Measurements from ENCODE around the gene SLC4A11.

Gene SLC4A11

DNA sequence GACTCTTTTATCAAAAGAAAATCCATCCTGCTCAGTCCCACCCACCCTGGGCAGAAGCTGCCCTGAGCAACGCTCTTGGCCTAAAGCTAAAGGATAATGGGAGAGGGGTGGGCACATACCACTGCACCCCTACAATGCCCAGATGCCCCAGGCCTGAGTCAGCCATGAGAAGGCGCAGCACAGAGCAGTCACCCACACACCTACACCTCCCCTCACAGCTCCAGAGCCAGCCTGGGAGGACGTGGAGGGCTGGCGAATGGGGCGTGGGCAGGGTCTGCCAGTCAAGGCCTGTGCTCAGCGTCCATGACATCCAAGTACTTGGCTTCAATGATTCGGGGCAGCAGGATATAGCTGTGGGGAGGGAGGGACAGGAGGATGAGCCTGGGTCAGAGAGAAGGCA, 11.5 kb downstream of the SLC4A11 start:
- Histone ChIP-seq H3K9ac (no peak overlapping the region), H3K36me3 (peaks cover 0 to 30% (median 13%) of the 10 kb centered on the region in 11 experiments; a peak in 15 of 22 replicates), H3K4me2 (0 out of 22 replicates have a peak overlapping the region, but pooled peaks of 1 of the 11 experiments have one; percentile 10), H3K4me3 (no peak overlapping the region), H3K27ac (no peak overlapping the region), H3K4me1 (peaks cover 15 to 38% (median 25%) of the 10 kb centered on the region in 10 experiments), H3K9me3 (replicated peaks in 1 of 11) (no peaks in the 10 kb centered on the region), H4K20me1 (peaks cover 0 to 42% (median 18%) of the 10 kb centered on the region in 11 experiments; a peak in 16 of 22 replicates), H3K27me3 (no peaks in the 10 kb centered on the region)
- no peak for TF ChIP-seq Cebpa-rat (IDR thresholded peaks at IDR 0.05)

DNA sequence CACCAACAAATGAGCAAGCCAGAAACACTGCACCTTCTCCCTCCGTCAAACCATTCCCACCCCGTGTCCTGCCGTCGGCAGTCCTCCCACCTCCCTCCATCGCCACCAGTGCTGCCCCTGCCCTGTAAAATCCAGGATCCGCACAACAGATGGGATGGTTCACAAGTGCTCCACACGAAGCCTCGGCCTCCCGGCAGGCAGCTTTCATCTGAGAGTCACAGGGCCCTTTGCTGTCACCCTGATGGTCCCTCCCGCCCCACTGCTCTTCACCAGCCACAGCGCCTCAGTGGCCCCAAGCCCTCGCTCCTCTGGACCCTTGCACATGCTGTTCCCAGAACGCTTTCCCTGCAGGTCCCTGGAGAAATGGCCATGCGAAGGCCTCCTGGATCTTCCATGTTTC, 12.1 kb downstream of the SLC4A11 start:
- H3K27ac ChIP-seq: no peak overlapping the region

DNA sequence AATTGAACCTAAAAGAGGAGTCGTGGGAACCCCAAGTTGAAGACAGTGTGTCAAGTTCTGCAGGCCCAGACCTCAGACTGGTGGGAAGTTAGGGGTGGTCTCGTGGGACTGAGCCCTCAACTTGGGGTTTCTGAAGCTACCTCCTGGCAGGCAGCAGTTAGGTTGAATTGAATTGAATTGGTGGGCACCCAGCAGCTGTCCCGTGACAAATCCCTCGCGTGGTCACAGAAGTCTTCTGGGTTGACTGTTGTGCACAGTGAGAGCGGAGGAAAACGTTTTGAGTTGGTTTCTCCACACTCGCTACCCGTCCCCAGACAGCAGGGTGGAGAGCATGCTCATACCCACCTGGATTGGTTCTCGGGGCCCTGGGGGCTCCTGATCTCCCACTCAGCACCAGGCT, 12.9 kb downstream of the SLC4A11 start:
- H3K36me3 ChIP-seq: peaks cover 10 to 44% (median 27%) of the 10 kb centered on the region in 11 experiments
- no peak for TF ChIP-seq Cebpa-rat (IDR thresholded peaks at IDR 0.05)
- no peak overlapping the region for H3K4me3 ChIP-seq
- peaks cover 0 to 53% (median 30%) of the 10 kb centered on the region in 11 experiments; a peak in 17 of 22 replicates for H4K20me1 ChIP-seq
- no peaks in the 10 kb centered on the region for H3K9me3 ChIP-seq (replicated peaks in 1 of 11)
- peak overlapping the region in 2 of 11 experiments; percentile 11 to 19; a peak in 2 of 22 replicates for H3K4me2 ChIP-seq
- H3K27me3 ChIP-seq: no peaks in the 10 kb centered on the region
- H3K4me1 ChIP-seq: peaks cover 25 to 51% (median 35%) of the 10 kb centered on the region in 10 experiments
- no peak overlapping the region for H3K27ac ChIP-seq
- no peak overlapping the region for H3K9ac ChIP-seq

More for the DNA sequence above, 12.1 kb downstream of the SLC4A11 start:
- TF ChIP-seq Cebpa-rat (IDR thresholded peaks at IDR 0.05): no peak
- H3K4me2 ChIP-seq: peak overlapping the region in 1 of 11 experiments; percentile 10; a peak in 1 of 22 replicates
- no peak overlapping the region for H3K4me3 ChIP-seq
- no peaks in the 10 kb centered on the region for H3K27me3 ChIP-seq
- H3K36me3 ChIP-seq: peaks cover 2 to 37% (median 20%) of the 10 kb centered on the region in 11 experiments; a peak in 21 of 22 replicates
- peaks cover 22 to 44% (median 31%) of the 10 kb centered on the region in 10 experiments for H3K4me1 ChIP-seq
- H3K9me3 ChIP-seq (replicated peaks in 1 of 11): no peaks in the 10 kb centered on the region
- no peak overlapping the region for H3K9ac ChIP-seq
- peaks cover 0 to 49% (median 23%) of the 10 kb centered on the region in 11 experiments; a peak in 16 of 22 replicates for H4K20me1 ChIP-seq

DNA sequence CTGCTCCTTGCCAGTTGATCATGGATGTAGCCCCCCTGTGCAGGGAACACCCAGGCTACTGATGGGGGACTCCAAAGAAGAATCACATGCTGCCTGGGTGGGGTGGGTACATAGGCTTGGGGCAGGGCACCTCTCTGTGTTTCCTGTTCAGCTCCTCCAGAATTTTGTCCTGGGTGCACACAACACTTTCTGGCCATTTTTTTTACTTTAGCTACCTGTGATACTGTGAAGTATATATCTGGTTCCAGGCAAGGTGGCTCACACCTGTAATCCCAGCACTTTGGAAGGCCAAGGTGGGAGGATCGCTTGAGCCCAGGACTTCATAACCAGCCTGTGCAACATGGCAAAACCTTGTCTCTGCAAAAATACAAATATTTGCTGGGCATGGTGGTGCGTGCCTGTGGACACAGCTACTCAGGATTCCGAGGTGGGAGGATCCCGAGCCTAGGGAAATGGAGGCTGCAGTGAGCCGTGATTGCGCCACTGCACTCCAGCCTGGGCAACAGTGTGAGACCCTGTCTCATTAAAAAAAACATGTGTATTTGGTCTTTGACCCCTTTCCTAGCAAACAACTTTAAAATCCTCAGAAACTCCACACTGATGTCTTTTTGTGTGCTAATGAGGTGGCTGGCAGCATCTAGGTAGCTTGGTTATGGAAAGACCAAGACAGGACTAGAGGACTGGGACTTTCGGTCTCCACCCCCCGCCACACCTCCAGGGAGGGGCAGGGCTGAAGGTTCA, 14.1 kb downstream of the SLC4A11 start:
- Histone ChIP-seq H3K9ac (peak overlapping the region in 1 of 11 experiments; percentile 19; a peak in 2 of 22 replicates), H3K27ac (0 out of 22 replicates have a peak overlapping the region, but pooled peaks of 1 of the 11 experiments have one; percentile 70)

DNA sequence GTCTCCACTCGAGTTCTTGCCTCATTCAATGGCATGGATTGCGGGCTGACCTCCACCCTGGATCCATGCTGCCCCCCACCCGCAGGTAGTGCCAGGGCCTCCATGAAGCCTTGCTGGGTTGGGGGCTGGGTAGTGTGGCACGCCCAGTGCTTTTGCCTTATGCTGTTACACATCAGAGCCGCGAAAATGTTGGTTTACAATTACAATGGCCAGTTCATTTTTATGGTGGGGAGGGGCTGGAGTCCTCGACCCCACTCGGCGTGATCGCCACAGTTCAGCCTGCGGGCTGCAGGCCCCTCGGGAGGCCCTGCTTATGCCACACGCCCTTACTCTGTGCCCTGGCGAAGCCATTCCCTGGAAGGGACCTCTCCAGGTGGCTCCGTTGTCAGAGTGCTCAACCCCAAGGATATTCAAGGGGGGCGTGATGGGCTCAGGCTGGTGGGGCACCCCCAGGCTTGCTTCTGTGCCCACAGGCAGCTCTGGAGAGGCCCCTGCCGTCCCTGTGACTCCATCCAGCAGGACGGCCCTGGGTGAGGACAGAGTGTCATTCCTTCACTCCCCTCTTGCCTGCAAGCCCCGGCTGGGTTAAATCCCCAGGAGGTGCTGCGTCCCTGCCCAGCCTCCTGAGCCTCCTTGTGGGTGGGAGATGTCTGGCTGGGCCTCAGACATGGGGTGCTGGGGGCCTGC, 14.9 kb downstream of the SLC4A11 start:
- H3K9ac ChIP-seq: peak overlapping the region in 5 of 11 experiments; percentile 32 to 63 (median 47); a peak in 9 of 22 replicates
- H3K4me3 ChIP-seq: peak overlapping the region in 1 of 10 experiments; percentile 45; a peak in 1 of 20 replicates
- H4K20me1 ChIP-seq: peaks cover 0 to 53% (median 30%) of the 10 kb centered on the region in 11 experiments; a peak in 17 of 22 replicates
- H3K27me3 ChIP-seq: no peaks in the 10 kb centered on the region
- peak overlapping the region in 6 of 11 experiments; percentile 54 to 74 (median 66); a peak in 9 of 22 replicates for H3K27ac ChIP-seq
- peaks cover 25 to 64% (median 46%) of the 10 kb centered on the region in 11 experiments for H3K36me3 ChIP-seq
- peak overlapping the region; percentile 75 to 97 (median 91); a peak in 20 of 22 replicates for H3K4me2 ChIP-seq
- peaks cover 25 to 51% (median 35%) of the 10 kb centered on the region in 10 experiments for H3K4me1 ChIP-seq
- no peaks in the 10 kb centered on the region for H3K9me3 ChIP-seq (replicated peaks in 1 of 11)
- TF ChIP-seq Cebpa-rat (IDR thresholded peaks at IDR 0.05): no peak

More for the DNA sequence above, 14.1 kb downstream of the SLC4A11 start:
- Histone ChIP-seq H3K27me3 (no peaks in the 10 kb centered on the region), H3K4me3 (no peak overlapping the region), H3K4me1 (peaks cover 25 to 51% (median 35%) of the 10 kb centered on the region in 10 experiments), H3K36me3 (peaks cover 22 to 57% (median 40%) of the 10 kb centered on the region in 11 experiments), H4K20me1 (peaks cover 0 to 53% (median 30%) of the 10 kb centered on the region in 11 experiments; a peak in 17 of 22 replicates), H3K9me3 (replicated peaks in 1 of 11) (no peaks in the 10 kb centered on the region), H3K4me2 (peak overlapping the region in 6 of 11 experiments; percentile 75 to 93 (median 90); a peak in 9 of 22 replicates)
- no peak for TF ChIP-seq Cebpa-rat (IDR thresholded peaks at IDR 0.05)

DNA sequence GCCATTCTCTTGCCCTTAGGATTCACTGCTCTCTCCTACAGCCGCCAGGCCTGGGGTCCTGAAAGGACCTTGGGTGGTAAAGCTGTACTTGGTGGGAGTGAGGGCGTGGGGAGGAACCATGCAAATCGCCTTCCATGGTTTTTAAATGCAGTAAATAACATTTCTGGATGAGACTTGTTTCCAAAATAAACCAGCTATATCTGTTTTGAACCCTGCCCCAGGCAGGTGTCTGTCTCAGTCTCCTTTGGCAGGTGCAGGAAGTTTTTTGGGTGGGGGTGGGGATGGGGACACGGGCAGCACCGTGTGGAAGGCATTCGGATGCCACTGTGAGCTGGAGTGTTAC, 15.4 kb downstream of the SLC4A11 start:
- no peak for TF ChIP-seq Cebpa-rat (IDR thresholded peaks at IDR 0.05)
- H3K27me3 ChIP-seq: no peaks in the 10 kb centered on the region
- no peaks in the 10 kb centered on the region for H3K9me3 ChIP-seq (replicated peaks in 1 of 11)
- peak overlapping the region in 4 of 10 experiments; percentile 8 to 45 (median 26); a peak in 4 of 20 replicates for H3K4me3 ChIP-seq
- peaks cover 0 to 58% (median 30%) of the 10 kb centered on the region in 11 experiments; a peak in 17 of 22 replicates for H4K20me1 ChIP-seq
- H3K4me2 ChIP-seq: peak overlapping the region; percentile 75 to 97 (median 91)
- H3K9ac ChIP-seq: peak overlapping the region in 10 of 11 experiments; percentile 32 to 63 (median 56); a peak in 17 of 22 replicates
- H3K4me1 ChIP-seq: peaks cover 25 to 51% (median 35%) of the 10 kb centered on the region in 10 experiments
- peaks cover 25 to 69% (median 51%) of the 10 kb centered on the region in 11 experiments for H3K36me3 ChIP-seq
- H3K27ac ChIP-seq: peak overlapping the region in 10 of 11 experiments; percentile 17 to 74 (median 63); a peak in 18 of 22 replicates

DNA sequence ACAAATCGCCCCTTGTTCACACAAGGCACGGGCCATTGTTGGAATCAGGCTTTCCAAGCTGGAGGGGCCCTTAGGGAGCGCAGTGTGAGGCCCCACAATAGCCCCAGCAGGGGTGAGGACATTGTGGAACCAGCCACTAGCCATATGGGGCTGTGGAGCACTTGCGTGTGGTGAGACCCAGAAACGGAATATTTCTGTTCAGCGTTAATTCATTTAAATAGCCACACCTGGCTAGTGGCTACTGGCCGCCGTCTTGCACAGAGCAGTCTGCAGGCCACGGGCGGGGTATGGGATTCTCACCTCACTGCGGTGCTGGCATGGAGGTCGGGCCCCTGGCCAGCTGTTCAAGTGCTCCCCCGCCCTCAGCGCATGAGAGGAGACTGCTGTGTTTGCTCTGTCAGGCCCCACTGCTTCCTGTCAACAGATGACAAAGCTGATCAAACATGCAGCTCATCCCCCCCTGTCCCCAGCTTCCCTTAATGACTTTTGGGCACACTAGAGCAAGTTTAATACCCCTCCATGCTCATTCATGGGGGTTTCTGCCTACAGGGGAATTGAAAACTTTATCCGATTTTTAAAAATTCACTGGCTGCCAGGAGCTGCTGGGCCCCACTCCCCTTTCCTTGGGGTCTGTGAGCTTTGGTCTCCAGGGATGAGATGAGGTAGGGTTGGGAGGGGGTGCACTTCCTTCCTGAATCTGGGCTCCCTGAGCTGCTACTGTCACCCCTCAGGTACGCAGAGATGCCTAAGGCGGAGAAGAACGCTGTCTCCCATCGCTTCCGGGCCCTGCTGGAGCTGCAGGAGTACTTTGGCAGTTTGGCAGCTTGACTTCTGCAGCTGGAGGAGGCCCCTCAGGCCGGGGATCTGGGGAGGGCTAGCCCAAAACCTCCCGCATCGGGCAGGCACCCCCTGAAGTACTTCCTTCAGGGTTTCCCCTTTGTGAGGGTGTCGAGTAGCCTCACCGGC, 16.1 kb downstream of the SLC4A11 start:
- peaks cover 30 to 58% (median 39%) of the 10 kb centered on the region in 10 experiments for H3K4me1 ChIP-seq
- H3K27ac ChIP-seq: peak overlapping the region in 10 of 11 experiments; percentile 25 to 74 (median 63); a peak in 19 of 22 replicates
- H3K9ac ChIP-seq: peak overlapping the region; percentile 32 to 63 (median 55); a peak in 20 of 22 replicates
- H3K4me3 ChIP-seq: peak overlapping the region in 7 of 10 experiments; percentile 6 to 45 (median 24); a peak in 6 of 20 replicates
- H4K20me1 ChIP-seq: peaks cover 0 to 59% (median 35%) of the 10 kb centered on the region in 11 experiments; a peak in 17 of 22 replicates
- no peaks in the 10 kb centered on the region for H3K27me3 ChIP-seq
- TF ChIP-seq Cebpa-rat (IDR thresholded peaks at IDR 0.05): no peak
- H3K4me2 ChIP-seq: peak overlapping the region; percentile 75 to 97 (median 91)
- H3K36me3 ChIP-seq: peaks cover 30 to 75% (median 55%) of the 10 kb centered on the region in 11 experiments
- H3K9me3 ChIP-seq (replicated peaks in 1 of 11): no peaks in the 10 kb centered on the region
